GM12873 (cell line): ENCODE results near the gene CORO7.

ENCODE experiments used
- TF ChIP-seq, protein P1 (sequence below): IDR thresholded peaks from 2 replicates; pipeline ENCODE4 v1.5.1; 2012; ENCODE audit warnings: low read depth, mild to moderate bottlenecking, moderate library complexity, low read length, control low read depth; ENCODE audit not compliant: insufficient read depth; ENCODE audit errors: missing control alignments

CORO7 gene

DNA sequence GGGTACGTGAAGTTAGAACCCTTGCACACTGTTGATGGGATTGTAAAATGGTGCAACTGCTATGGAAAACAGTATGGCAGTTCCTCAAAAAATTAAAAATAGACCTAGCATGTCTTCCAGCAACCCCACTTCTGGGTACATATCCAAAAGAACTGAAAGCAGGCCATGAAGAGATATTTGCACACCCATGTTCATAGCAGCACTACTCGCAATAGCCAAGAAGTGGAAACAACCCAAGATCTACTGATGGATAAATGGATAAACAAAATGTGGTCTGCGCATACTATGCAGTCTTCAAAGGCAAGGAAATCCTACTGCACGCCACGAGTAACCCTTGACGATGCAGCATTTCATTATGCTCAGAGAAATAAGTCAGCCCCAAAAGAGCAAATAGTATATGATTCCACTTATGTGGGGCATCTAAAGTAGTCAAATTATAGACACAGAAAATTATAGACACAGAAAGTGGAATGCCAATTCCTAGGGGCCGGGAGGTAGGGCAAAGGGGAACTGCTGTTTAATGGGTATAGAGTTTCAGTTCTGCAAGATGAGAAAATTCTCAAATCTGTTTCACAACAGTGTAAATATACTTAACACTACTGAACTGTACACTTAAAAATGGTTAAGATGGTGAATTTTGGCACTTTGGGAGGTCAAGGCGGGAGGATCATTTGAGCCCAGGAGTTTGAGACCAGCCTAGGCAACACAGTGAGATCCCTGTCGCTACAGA lies 17.2 kb downstream of the CORO7 start:
- TF ChIP-seq, protein P1, sequence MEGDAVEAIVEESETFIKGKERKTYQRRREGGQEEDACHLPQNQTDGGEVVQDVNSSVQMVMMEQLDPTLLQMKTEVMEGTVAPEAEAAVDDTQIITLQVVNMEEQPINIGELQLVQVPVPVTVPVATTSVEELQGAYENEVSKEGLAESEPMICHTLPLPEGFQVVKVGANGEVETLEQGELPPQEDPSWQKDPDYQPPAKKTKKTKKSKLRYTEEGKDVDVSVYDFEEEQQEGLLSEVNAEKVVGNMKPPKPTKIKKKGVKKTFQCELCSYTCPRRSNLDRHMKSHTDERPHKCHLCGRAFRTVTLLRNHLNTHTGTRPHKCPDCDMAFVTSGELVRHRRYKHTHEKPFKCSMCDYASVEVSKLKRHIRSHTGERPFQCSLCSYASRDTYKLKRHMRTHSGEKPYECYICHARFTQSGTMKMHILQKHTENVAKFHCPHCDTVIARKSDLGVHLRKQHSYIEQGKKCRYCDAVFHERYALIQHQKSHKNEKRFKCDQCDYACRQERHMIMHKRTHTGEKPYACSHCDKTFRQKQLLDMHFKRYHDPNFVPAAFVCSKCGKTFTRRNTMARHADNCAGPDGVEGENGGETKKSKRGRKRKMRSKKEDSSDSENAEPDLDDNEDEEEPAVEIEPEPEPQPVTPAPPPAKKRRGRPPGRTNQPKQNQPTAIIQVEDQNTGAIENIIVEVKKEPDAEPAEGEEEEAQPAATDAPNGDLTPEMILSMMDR = no peak

DNA sequence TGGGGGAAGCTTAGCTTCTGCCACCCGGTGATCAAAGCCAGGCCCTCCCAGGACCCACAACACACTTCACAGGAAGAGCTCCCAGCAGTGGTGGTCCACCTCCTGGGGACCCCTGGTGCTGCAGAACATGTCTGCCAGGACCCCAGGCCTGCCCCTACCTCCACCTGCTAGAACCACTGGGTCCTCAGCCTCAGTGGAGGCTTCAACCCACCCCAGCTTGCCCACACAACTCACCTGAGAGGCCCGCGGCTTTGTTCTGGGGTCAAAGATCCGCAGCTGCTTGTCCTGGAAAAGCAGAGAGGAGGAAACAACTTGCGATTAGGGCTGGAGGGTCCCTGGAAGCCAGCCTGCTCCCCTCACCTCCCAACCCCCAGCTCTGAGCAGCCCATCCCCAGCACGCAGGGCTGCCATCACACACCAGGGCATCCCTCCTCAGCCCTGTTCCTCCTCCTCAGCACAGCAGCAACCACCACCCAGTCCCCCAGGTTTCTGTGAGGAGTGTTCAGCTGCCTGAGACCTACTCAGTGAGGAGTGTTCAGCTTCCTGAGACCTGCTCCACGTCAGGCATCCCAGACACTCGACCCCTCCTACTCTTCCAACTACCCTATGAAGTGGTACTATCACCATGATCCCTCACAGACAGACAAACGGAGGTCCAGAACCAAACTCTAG lies 21.2 kb downstream of the CORO7 start:
- TF ChIP-seq, protein P1 = no peak

DNA sequence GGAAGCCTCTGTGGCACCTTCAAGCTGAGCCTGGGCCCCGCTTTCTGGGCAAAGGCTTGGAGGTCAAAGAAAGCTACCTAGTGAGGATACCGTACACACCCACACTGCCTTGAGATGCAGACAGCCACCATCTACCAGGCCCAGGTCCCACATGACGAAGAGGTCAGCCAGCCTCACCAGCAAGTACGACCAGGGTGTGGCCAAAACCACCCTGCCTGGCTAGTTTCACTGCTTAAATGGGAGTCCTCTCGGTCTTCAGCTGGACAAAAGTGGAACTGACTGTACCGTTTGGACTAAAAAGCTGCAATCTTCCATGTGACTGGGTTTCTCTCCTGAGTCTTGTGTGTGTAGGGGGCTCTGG lies 23.2 kb downstream of the CORO7 start:
- TF ChIP-seq, protein P1 = no peak

GRCh38 chr16:4392382-4393239 lies 23.8 kb downstream of the CORO7 start:
- TF ChIP-seq, protein P1 = no peak

GRCh38 chr16:4391631-4392381 lies 24.6 kb downstream of the CORO7 start:
- TF ChIP-seq, protein P1 = no peak

DNA sequence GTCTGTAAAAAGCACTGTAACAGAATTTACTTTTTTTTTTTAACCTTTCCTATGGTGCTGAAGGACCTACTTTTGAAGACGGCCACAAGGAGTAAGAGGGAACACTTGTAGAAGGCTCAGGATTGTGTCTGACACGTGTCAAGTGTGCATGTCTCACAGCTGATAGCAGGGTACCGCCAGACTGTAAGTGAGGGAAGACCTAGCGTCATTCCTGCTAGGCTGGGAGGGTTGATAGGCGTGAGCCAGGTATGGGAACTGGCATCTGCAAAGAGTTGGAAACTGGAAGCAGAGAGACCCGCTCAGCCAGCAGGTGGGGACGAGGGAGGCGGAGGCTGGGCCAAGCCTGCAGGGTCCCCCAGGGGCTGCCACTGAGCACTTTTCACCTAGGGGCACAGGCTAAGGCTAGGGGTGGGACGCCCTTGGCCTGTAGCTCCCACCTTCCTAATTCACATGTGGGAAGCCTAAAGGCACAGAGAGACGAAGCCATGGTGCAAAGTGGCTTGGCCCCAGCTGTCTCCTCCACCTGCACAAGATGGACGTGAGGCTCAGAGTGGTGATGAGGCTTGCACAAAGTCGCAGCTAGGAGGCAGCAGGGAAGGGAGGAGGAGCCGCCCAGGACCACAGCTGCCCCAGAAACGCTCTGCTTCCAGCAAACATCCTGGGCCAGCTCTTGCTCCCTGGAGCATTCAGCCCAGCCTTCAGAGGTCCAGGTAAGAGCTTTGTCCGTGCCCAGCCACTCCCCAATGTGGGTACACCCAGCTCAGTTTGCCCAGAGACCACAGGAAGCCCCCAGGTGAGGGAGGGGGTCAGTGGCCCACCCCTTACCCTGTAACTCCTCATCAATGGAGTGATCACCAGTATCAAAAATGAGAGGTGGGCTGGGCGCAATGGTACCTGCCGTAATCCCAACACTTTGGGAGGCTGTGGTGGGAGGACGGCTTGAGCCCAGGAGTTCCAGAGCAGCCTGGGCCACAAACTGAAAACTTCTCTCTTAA lies 25.8 kb downstream of the CORO7 start:
- TF ChIP-seq, protein P1 = no peak
